ENCODE data around the gene GRIP1.

The GRIP1 gene

GRCh38 chr12:66590275-66590985 is 88.4 kb downstream of the GRIP1 start:
- DNase-seq: no peak

GRCh38 chr12:66589095-66589494 is 89.8 kb downstream of the GRIP1 start:
- DNase-seq: no peak

- DNase-seq: no peak
Measured at GRCh38 chr12:66587912-66588311, 91.0 kb downstream of the GRIP1 start.

- no peak for DNase-seq
Measured at GRCh38 chr12:66584673-66585072, 94.2 kb downstream of the GRIP1 start.

GRCh38 chr12:66573605-66574004 is 105.3 kb downstream of the GRIP1 start:
- no peak for DNase-seq

GRCh38 chr12:66572845-66573244 is 106.0 kb downstream of the GRIP1 start:
- DNase-seq: no peak

- no peak for DNase-seq
Measured at GRCh38 chr12:66571361-66571915, 107.4 kb downstream of the GRIP1 start.

GRCh38 chr12:66563220-66563619 is 115.7 kb downstream of the GRIP1 start:
- no peak for DNase-seq

- no peak for DNase-seq
Measured at GRCh38 chr12:66555113-66555512, 123.8 kb downstream of the GRIP1 start.

- DNase-seq: no peak
Measured at GRCh38 chr12:66552716-66553115, 126.2 kb downstream of the GRIP1 start.

GRCh38 chr12:66550626-66551025 is 128.2 kb downstream of the GRIP1 start:
- no peak for DNase-seq

- no peak for DNase-seq
Measured at GRCh38 chr12:66549050-66549389, 129.9 kb downstream of the GRIP1 start.

- no peak for DNase-seq
Measured at GRCh38 chr12:66548338-66549049, 130.4 kb downstream of the GRIP1 start.

- no peak for DNase-seq
Measured at GRCh38 chr12:66541426-66541825, 137.4 kb downstream of the GRIP1 start.

GRCh38 chr12:66539431-66539830 is 139.4 kb downstream of the GRIP1 start:
- no peak for DNase-seq

- no peak for DNase-seq
Measured at GRCh38 chr12:66538970-66539369, 139.9 kb downstream of the GRIP1 start.

- DNase-seq: no peak
Measured at GRCh38 chr12:66537876-66538275, 141.0 kb downstream of the GRIP1 start.

GRCh38 chr12:66533767-66534166 is 145.1 kb downstream of the GRIP1 start:
- no peak for DNase-seq

GRCh38 chr12:66531766-66532165 is 147.1 kb downstream of the GRIP1 start:
- no peak for DNase-seq

GRCh38 chr12:66529934-66530333 is 148.9 kb downstream of the GRIP1 start:
- DNase-seq: no peak

- DNase-seq: no peak
Measured at GRCh38 chr12:66516561-66516960, 162.3 kb downstream of the GRIP1 start.

GRCh38 chr12:66516133-66516532 is 162.7 kb downstream of the GRIP1 start:
- DNase-seq: no peak

- no peak for DNase-seq
Measured at GRCh38 chr12:66514581-66514980, 164.3 kb downstream of the GRIP1 start.

- no peak for DNase-seq
Measured at GRCh38 chr12:66508025-66508424, 170.9 kb downstream of the GRIP1 start.
